HUES48 (cell line): ENCODE results near the gene KRT72.

ENCODE experiments used
- H3K27ac ChIP-seq: one replicate; pipeline ENCODE4 v1.7.0; 2013; ENCODE audit warnings: low read depth, low read length, inconsistent platforms
- H3K27me3 ChIP-seq: 2 replicates; pipeline ENCODE4 v1.6.1; 2013; ENCODE audit warnings: mild to moderate bottlenecking, low read length; ENCODE audit not compliant: control insufficient read depth, insufficient read depth
- H3K36me3 ChIP-seq: 2 replicates; pipeline ENCODE4 v1.6.1; 2013; ENCODE audit warnings: low read length; ENCODE audit not compliant: control insufficient read depth, insufficient read depth
- H3K4me1 ChIP-seq: 2 replicates; pipeline ENCODE4 v1.6.1; 2013; ENCODE audit warnings: mild to moderate bottlenecking, low read length; ENCODE audit not compliant: control insufficient read depth, insufficient read depth
- H3K4me3 ChIP-seq: 2 replicates; pipeline ENCODE4 v1.5.1; 2013; ENCODE audit warnings: mild to moderate bottlenecking, low read depth, low read length
- H3K9ac ChIP-seq: 2 replicates; pipeline ENCODE4 v1.6.1; 2013; ENCODE audit warnings: mild to moderate bottlenecking, low read depth, low read length, moderate library complexity
- H3K9me3 ChIP-seq: 2 replicates; pipeline ENCODE4 v1.6.1; 2013; ENCODE audit warnings: low read length; ENCODE audit not compliant: control insufficient read depth, insufficient read depth

Gene KRT72

GRCh38 chr12:52600941-52601481 lies at the start of gene KRT72:
KRT72 (minus strand) TSS chr12:52601463; CDS start chr12:52601452, 11 bp downstream.
- Histone ChIP-seq H3K9ac (no peak within 1 kb of the TSS), H3K4me1 (no peaks in the 10 kb centered on the region), H3K9me3 (no peaks in the 10 kb centered on the region), H3K4me3 (no peak within 1 kb of the TSS), H3K27me3 (peaks cover 23% of the 10 kb centered on the region), H3K36me3 (no peaks in the 10 kb centered on the region), H3K27ac (no peak within 1 kb of the TSS)

GRCh38 chr12:52650520-52651081 lies 49.3 kb upstream of the KRT72 start:
- H3K27me3 ChIP-seq = no peaks in the 10 kb centered on the region
- no peak overlapping the region for H3K4me3 ChIP-seq
- no peak overlapping the region for H3K27ac ChIP-seq
- H3K4me1 ChIP-seq = no peaks in the 10 kb centered on the region
- H3K36me3 ChIP-seq = no peaks in the 10 kb centered on the region
- no peak overlapping the region; the same call in 1 of the 2 replicates for H3K9ac ChIP-seq
- 0 out of 2 replicates have a peak, but pooled peaks cover 4% of the 10 kb centered on the region for H3K9me3 ChIP-seq

DNA sequence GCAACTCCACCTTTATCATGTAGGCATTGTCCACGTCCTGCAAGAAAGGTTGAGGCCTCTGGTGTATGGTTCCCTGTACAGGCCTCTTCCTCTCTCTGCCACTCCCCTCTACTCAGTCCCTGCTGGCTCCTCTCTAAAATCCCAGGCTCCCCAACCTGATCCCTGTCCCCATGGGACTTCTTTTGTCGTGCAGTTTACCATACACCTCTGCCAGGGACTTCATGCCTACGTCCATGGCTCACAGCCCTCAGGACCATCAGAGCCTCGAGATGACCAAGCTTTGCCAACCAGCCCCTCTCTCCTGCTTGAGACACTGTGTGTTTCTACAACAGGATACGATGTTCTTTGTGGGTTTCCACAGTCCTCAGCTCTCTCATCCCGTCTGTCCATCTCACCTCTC lies 47.8 kb upstream of the KRT72 start:
- Histone ChIP-seq H3K27ac (no peak overlapping the region), H3K4me3 (no peak overlapping the region), H3K9me3 (0 out of 2 replicates have a peak, but pooled peaks cover 4% of the 10 kb centered on the region), H3K9ac (no peak overlapping the region), H3K27me3 (no peaks in the 10 kb centered on the region), H3K36me3 (no peaks in the 10 kb centered on the region), H3K4me1 (no peaks in the 10 kb centered on the region)

DNA sequence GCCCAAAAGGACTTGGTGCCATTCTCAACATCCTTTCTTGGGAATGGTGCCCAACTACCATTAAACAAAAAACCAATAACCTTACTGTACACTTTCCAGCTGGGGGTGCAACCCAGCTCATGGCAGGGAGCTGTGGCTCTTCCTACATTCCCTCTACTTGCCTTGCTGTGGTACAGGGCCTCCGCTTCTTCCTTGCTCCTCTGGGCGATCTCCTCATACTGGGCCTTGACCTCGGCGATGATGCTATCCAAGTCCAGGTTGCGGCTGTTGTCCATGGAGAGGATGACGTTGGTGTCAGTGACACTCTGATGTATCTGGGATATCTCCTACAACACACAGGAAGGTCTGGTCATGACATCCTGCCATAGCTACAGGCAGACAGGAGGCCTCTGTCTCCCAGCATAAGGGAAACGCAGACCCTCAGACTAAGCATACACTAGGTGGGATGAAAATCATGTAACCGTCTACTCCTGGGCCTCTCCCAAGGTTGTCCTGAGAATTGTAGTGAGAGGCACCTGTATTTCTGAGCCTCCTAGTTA lies 46.8 kb upstream of the KRT72 start:
- H3K36me3 ChIP-seq = no peaks in the 10 kb centered on the region
- H3K27ac ChIP-seq = no peak overlapping the region
- H3K27me3 ChIP-seq = no peaks in the 10 kb centered on the region

DNA sequence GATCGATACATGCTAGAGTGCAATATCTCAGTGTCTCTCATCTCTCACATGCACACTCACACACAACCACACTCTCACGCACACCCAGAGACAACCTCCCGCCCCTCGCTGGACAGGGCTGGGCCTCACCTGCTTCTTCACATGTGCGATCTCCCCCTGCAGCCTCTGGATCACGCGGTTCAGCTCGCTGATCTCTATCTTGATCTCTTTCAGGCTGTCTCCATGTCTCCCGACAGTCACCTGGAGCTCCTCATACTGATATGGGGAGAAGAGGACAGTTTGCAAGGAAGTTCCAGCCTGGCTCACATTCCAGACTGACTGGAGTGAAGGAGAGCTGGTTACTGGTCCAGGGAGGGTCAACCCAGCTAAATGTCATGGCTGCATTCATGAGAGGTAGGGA lies 46.3 kb upstream of the KRT72 start:
- Histone ChIP-seq H3K27me3 (no peaks in the 10 kb centered on the region), H3K4me3 (no peak overlapping the region), H3K36me3 (no peaks in the 10 kb centered on the region), H3K9ac (no peak overlapping the region), H3K9me3 (0 out of 2 replicates have a peak, but pooled peaks cover 4% of the 10 kb centered on the region), H3K27ac (no peak overlapping the region), H3K4me1 (no peaks in the 10 kb centered on the region)

More for the DNA sequence above, 46.8 kb upstream of the KRT72 start:
- 0 out of 2 replicates have a peak, but pooled peaks cover 4% of the 10 kb centered on the region for H3K9me3 ChIP-seq
- no peaks in the 10 kb centered on the region for H3K4me1 ChIP-seq
- H3K4me3 ChIP-seq = no peak overlapping the region
- H3K9ac ChIP-seq = no peak overlapping the region

DNA sequence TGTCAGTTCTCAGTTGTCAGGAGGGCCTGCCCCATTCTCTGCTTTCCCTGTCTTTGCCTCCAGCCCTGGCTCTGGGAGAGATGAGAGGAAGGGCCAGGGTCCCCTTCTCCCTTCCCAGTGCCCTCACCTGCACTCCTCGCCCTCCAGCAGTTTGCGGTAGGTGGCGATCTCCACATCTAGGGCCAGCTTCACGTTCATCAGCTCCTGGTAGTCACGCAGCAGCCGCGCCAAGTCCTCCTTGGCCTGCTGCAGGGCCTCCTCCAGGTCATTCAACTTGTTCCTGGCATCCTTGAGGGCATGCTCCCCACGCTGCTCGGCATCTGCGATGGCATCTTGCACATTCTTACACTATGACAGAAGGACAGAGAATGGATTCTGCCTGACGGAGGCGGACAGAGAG lies 45.4 kb upstream of the KRT72 start:
- H3K4me3 ChIP-seq = no peak overlapping the region
- no peaks in the 10 kb centered on the region for H3K9me3 ChIP-seq
- H3K9ac ChIP-seq = no peak overlapping the region
- H3K27me3 ChIP-seq = no peaks in the 10 kb centered on the region
- no peaks in the 10 kb centered on the region for H3K36me3 ChIP-seq
- H3K4me1 ChIP-seq = no peaks in the 10 kb centered on the region
- H3K27ac ChIP-seq = no peak overlapping the region

DNA sequence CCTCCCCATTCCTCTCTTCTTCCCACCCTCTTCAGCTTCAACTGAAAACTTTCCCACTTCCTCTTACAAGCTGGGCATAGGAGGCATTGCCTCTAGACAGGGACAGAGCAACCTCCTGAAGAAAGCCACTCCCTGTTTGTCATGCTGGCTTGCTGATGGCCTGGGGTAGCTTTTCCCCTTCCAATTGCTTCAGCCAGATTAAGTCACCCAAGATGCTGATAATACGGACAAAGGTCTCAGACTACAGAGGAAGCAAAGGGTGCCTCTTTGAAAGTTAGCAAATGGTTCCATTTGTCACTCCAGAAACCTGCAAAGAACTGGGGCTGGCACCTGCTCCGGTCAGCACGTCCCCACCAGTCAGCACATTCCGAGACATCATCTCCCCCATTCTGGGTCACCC lies 44.7 kb upstream of the KRT72 start:
- H3K4me3 ChIP-seq = no peak overlapping the region
- no peaks in the 10 kb centered on the region for H3K27me3 ChIP-seq
- H3K9me3 ChIP-seq = no peaks in the 10 kb centered on the region
- H3K4me1 ChIP-seq = no peaks in the 10 kb centered on the region
- H3K27ac ChIP-seq = no peak overlapping the region
- H3K36me3 ChIP-seq = no peaks in the 10 kb centered on the region
- H3K9ac ChIP-seq = no peak overlapping the region

- Histone ChIP-seq H3K36me3 (no peaks in the 10 kb centered on the region), H3K4me3 (no peak overlapping the region), H3K27me3 (no peaks in the 10 kb centered on the region), H3K9ac (no peak overlapping the region), H3K9me3 (no peaks in the 10 kb centered on the region), H3K4me1 (no peaks in the 10 kb centered on the region), H3K27ac (no peak overlapping the region)
Observed at GRCh38 chr12:52645120-52645761, 44.0 kb upstream of the KRT72 start.

DNA sequence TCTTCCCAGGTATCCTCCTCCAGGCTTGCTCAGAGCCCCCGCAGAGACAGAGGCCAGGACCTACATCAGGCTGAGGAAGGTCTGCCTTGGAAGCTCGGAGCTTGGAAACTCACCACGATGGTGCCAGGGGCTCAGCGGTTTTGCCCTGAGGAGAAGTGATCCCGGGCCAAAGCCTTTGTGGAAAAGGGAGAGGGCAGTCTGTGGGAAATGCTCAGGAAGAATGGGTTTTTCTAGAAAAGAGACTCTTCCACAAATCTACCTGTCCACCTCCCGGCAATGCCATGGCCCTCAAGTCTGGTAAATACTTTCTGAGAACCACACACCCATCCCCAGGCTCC lies 42.8 kb upstream of the KRT72 start:
- no peaks in the 10 kb centered on the region for H3K27me3 ChIP-seq
- no peak overlapping the region for H3K27ac ChIP-seq
- H3K36me3 ChIP-seq = no peaks in the 10 kb centered on the region
- no peak overlapping the region for H3K4me3 ChIP-seq
- no peak overlapping the region for H3K9ac ChIP-seq
- no peaks in the 10 kb centered on the region for H3K4me1 ChIP-seq
- H3K9me3 ChIP-seq = no peaks in the 10 kb centered on the region

DNA sequence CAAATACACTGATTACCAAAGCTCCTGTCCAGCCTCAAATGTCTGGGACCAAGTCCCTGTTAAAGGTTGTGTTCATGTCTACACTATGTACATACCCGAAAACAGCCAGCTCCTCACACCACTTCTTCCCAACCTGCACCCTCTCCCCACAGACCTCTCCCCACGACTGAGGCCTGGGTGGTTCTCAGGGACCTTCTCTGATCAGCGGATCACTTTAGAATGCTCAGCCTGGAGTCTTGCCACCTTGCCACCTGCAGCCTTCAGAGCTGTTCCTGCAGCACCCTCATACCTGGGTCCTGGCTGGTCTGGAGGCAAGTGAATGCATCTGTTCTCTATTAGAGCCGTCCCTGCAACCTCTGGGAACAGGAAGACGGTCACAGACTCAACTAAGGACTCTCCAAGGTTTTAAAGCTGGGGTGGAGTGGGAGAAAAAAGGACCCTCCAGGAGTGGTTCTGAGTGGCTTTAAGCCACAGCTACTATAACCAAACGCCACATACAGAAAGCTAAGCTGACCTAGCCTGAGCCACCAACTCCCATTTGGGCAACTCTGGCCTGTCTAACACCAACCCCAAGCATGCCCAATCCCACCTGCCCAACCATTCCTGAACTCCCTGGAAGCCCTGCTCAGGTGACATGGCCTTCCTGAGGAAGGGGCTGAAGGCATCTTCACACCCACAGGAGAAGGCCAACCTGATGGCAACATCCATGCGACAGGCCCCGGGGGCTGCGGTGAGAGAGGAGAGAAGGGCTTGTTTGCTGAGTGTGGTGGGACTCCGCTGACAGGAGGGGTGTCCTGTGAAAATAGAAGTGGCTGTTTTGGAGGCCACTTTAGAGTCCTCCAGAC lies 42.2 kb upstream of the KRT72 start:
- Histone ChIP-seq H3K9me3 (no peaks in the 10 kb centered on the region), H3K4me3 (no peak overlapping the region), H3K4me1 (no peaks in the 10 kb centered on the region), H3K9ac (no peak overlapping the region), H3K36me3 (no peaks in the 10 kb centered on the region), H3K27me3 (no peaks in the 10 kb centered on the region), H3K27ac (no peak overlapping the region)
